Smooth muscle cell (in vitro differentiated cells): ENCODE measurements around the gene HEMGN. TPM values are rescaled to one million over a fixed set of nuclear protein-coding genes. Genes with fewer than 3 reads are reported as not detected.
A peak's percentile ranks its signal among the peaks of the same experiment; 100 is the strongest.

Source experiments
- DNase-seq: peaks from one replicate; lab custom pipeline; 2025; ENCODE audit not compliant: unreplicated experiment; lab: John Stamatoyannopoulos, UW
- H2AFZ ChIP-seq: fragments of 200-600 bp; sonication (generic); 2 replicates; pipeline ENCODE4 v1.6.0; 2016; ENCODE audit warnings: antibody characterized with exemption, low read depth, mild to moderate bottlenecking
- H3F3A ChIP-seq: fragments of 200-600 bp; sonication (generic); 2 replicates; pipeline ENCODE4 v1.6.0; 2017; ENCODE audit warnings: antibody characterized with exemption, low read depth
- H3K27ac ChIP-seq: fragments of 200-600 bp; sonication (generic); 2 replicates; pipeline ENCODE4 v1.5.1; 2016; ENCODE audit warnings: low read depth, mild to moderate bottlenecking
- H3K27me3 ChIP-seq: fragments of 200-600 bp; sonication (generic); 2 replicates; pipeline ENCODE4 v1.6.1; 2016; ENCODE audit warnings: low read depth, mild to moderate bottlenecking
- H3K36me3 ChIP-seq: fragments of 200-600 bp; sonication (generic); 2 replicates; pipeline ENCODE4 v1.5.1; 2016; ENCODE audit warnings: low read depth
- H3K4me1 ChIP-seq: fragments of 200-600 bp; sonication (generic); 2 replicates; pipeline ENCODE4 v1.5.1; 2016; ENCODE audit warnings: low read depth
- H3K4me2 ChIP-seq: fragments of 200-600 bp; sonication (generic); 2 replicates; pipeline ENCODE4 v1.6.0; 2016; ENCODE audit warnings: mild to moderate bottlenecking
- H3K4me3 ChIP-seq: fragments of 200-600 bp; sonication (generic); 2 replicates; pipeline ENCODE4 v1.5.1; 2016; ENCODE audit warnings: mild to moderate bottlenecking
- H3K79me2 ChIP-seq: fragments of 200-600 bp; sonication (generic); 2 replicates; pipeline ENCODE4 v1.6.0; 2016; ENCODE audit warnings: low read depth, mild to moderate bottlenecking
- H3K9ac ChIP-seq: fragments of 200-600 bp; sonication (generic); 2 replicates; pipeline ENCODE4 v1.6.0; 2016; ENCODE audit warnings: low read depth
- H3K9me3 ChIP-seq: fragments of 200-600 bp; sonication (generic); replicated peaks from 2 replicates; pipeline ENCODE4 v1.5.1; 2016; ENCODE audit warnings: low read depth
- H4K20me1 ChIP-seq: fragments of 200-600 bp; sonication (generic); 2 replicates; pipeline ENCODE4 v1.6.0; 2016; ENCODE audit warnings: low read depth
- CTCF ChIP-seq: fragments of 200-600 bp; sonication (generic); IDR thresholded peaks from 2 replicates; pipeline ENCODE4 v1.5.1; 2017; ENCODE audit warnings: borderline replicate concordance, mild to moderate bottlenecking, antibody characterized with exemption; ENCODE audit not compliant: insufficient read depth, poor library complexity, severe bottlenecking
- WGBS: methylation state at CpG from one replicate; pipeline ENCODE4 v1.1.7; 2016; ENCODE audit warnings: low lambda C conversion rate; 5-methylcytosine and 5-hydroxymethylcytosine counted together
- polyA plus RNA-seq: library from polyadenylated mRNA; unstranded; fragments of >200 nt; fragmentation: Nextera tagmentation; extraction: Ambion mirVana; gene quantifications from 2 replicates; pipeline ENCODE4 v1.2.1, GENCODE V29; 2016
- total RNA-seq: library from RNA; depleted of rRNA; stranded (reverse); fragments of >200 nt; gene quantifications from 2 replicates; pipeline ENCODE4 v1.2.3, GENCODE V29; 2014

The HEMGN gene
- total and polyA plus RNA-seq, 2 experiments from 2014 or later: not detected

GRCh38 chr9:97925497-97926334 is 12.3 kb downstream of the HEMGN start:
- WGBS: 79% methylated on average over 5 of the region's 5 CpGs
- no peak for TF ChIP-seq CTCF
- H3K9me3 ChIP-seq: no peaks in the 10 kb centered on the region
- no peak overlapping the region for H2AFZ ChIP-seq
- H3K9ac ChIP-seq: no peak overlapping the region
- H3K27ac ChIP-seq: no peak overlapping the region
- peaks cover 8% of the 10 kb centered on the region for H3K4me1 ChIP-seq
- H4K20me1 ChIP-seq: no peaks in the 10 kb centered on the region
- no peak overlapping the region for H3K4me3 ChIP-seq
- H3K27me3 ChIP-seq: peaks cover 52% of the 10 kb centered on the region
- no peak overlapping the region for H3K4me2 ChIP-seq
- no peaks in the 10 kb centered on the region for H3K79me2 ChIP-seq
- H3F3A ChIP-seq: peaks cover 3% of the 10 kb centered on the region
- no peak for DNase-seq
- H3K36me3 ChIP-seq: no peaks in the 10 kb centered on the region

GRCh38 chr9:97924386-97924785 is 13.6 kb downstream of the HEMGN start:
- TF ChIP-seq CTCF: no peak
- no peaks in the 10 kb centered on the region for H3K36me3 ChIP-seq
- H3F3A ChIP-seq: peaks cover 3% of the 10 kb centered on the region
- no peak overlapping the region for H3K27ac ChIP-seq
- H3K9ac ChIP-seq: no peak overlapping the region
- no peak overlapping the region for H3K4me2 ChIP-seq
- no peak for DNase-seq
- 74% methylated on average over 4 of the region's 4 CpGs for WGBS
- peak overlapping the region; percentile 77 for H2AFZ ChIP-seq
- H3K79me2 ChIP-seq: no peaks in the 10 kb centered on the region
- H3K9me3 ChIP-seq: no peaks in the 10 kb centered on the region
- no peak overlapping the region for H3K4me3 ChIP-seq
- H4K20me1 ChIP-seq: no peaks in the 10 kb centered on the region
- H3K27me3 ChIP-seq: peaks cover 39% of the 10 kb centered on the region
- H3K4me1 ChIP-seq: peaks cover 8% of the 10 kb centered on the region

- Histone ChIP-seq H3F3A (peaks cover 3% of the 10 kb centered on the region), H3K27ac (no peak overlapping the region), H3K79me2 (no peaks in the 10 kb centered on the region), H3K4me1 (peaks cover 8% of the 10 kb centered on the region), H4K20me1 (no peaks in the 10 kb centered on the region), H3K9ac (no peak overlapping the region), H3K4me2 (peak overlapping the region; percentile 87), H3K9me3 (no peaks in the 10 kb centered on the region), H3K27me3 (peaks cover 31% of the 10 kb centered on the region), H2AFZ (peak overlapping the region; percentile 77), H3K4me3 (peak overlapping the region; percentile 63), H3K36me3 (no peaks in the 10 kb centered on the region)
- peak; percentile 77 for TF ChIP-seq CTCF
- DNase-seq: no peak
- 2% methylated on average over 8 of the region's 8 CpGs for WGBS
Observed at GRCh38 chr9:97923529-97924108, 14.4 kb downstream of the HEMGN start.
